ENCODE data around the gene CDKN2B-AS1.

CDKN2B-AS1 gene

DNA sequence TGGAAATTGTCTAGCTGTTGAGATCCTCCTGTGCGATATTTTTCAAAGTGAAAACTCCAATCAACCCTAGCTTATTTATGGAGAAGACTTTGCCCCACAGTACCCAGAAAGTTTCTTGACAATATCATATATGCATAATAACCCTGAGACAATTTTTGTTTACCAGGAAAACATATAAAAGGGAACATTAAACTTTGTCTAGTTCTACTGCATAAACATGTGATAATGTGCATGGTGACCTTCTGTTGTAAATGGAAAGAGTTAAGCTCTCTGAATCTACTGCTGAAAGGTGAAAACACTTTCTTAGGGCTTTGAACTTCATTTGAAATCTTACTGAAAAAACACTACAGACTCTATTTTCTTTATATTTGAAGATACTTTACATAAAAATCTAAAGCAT lies 46.8 kb downstream of the CDKN2B-AS1 start:
- Histone ChIP-seq H3K4me3 (ENCODE audit: low read depth in 1 of 5, low read length in 5 of 5) (no peak overlapping the region), H3K9ac (ENCODE audit: low read length in 5 of 5) (no peak overlapping the region), H3K27me3 (ENCODE audit: control insufficient read depth in 5 of 5, insufficient read depth in 4 of 5, low read length in 5 of 5) (no peaks in the 10 kb centered on the region), H3K36me3 (ENCODE audit: control insufficient read depth in 5 of 5, insufficient read depth in 5 of 5, low read length in 5 of 5) (no peaks in the 10 kb centered on the region), H3K9me3 (ENCODE audit: control insufficient read depth in 5 of 5, low read length in 5 of 5) (no peaks in the 10 kb centered on the region), H3K27ac (ENCODE audit: low read depth, low read length) (peak overlapping the region; percentile 87), H3K4me1 (ENCODE audit: control insufficient read depth in 5 of 5, insufficient read depth in 5 of 5, low read length in 5 of 5) (peaks cover 0 to 60% (median 26%) of the 10 kb centered on the region in 5 donors)

DNA sequence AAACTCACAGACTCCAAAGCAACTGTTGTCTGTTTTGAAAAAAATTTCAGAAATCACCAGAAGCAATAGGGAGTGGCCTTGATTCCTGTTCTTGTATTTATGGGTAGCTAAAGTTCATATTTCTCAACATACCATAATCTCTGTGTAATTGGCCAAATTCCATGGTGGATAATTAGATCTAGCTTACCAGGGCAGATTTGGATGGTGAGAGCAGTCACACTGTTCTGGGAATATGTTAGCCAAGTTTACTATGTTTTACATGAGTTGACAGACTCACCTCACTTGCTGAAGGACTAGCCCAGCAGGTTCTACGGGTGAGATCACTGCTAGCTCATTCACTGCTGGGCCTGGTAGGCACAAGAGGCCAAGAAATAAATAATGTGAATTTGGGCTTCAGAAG lies 47.2 kb downstream of the CDKN2B-AS1 start:
- Histone ChIP-seq H3K27me3 (ENCODE audit: control insufficient read depth in 5 of 5, insufficient read depth in 4 of 5, low read length in 5 of 5) (no peaks in the 10 kb centered on the region), H3K4me3 (ENCODE audit: low read depth in 1 of 5, low read length in 5 of 5) (no peak overlapping the region), H3K36me3 (ENCODE audit: control insufficient read depth in 5 of 5, insufficient read depth in 5 of 5, low read length in 5 of 5) (no peaks in the 10 kb centered on the region), H3K9ac (ENCODE audit: low read length in 5 of 5) (no peak overlapping the region), H3K4me1 (ENCODE audit: control insufficient read depth in 5 of 5, insufficient read depth in 5 of 5, low read length in 5 of 5) (peaks cover 0 to 58% (median 26%) of the 10 kb centered on the region in 5 donors), H3K9me3 (ENCODE audit: control insufficient read depth in 5 of 5, low read length in 5 of 5) (no peaks in the 10 kb centered on the region), H3K27ac (ENCODE audit: low read depth, low read length) (peak overlapping the region; percentile 87)

DNA sequence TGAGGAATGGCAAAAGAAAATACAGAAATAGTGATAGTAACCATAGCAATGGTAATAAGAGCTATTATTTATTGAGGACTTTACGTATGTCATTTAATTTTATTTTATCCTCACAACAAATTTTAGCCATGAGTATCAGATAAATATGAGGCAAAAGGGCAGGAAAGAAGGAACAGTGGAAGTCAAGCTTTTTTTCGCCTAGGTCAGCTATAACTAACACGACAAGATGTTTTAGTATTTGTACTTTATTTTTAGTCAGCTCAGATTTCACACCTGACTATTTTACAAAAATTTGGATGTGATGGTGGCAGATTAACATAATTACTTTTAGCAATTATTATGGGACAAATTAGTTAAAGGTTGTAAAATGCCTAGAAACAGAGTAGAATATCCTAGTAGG lies 49.3 kb downstream of the CDKN2B-AS1 start:
- Histone ChIP-seq H3K36me3 (ENCODE audit: control insufficient read depth in 5 of 5, insufficient read depth in 5 of 5, low read length in 5 of 5) (no peaks in the 10 kb centered on the region), H3K9me3 (ENCODE audit: control insufficient read depth in 5 of 5, low read length in 5 of 5) (no peaks in the 10 kb centered on the region), H3K4me3 (ENCODE audit: low read depth in 1 of 5, low read length in 5 of 5) (no peak overlapping the region), H3K9ac (ENCODE audit: low read length in 5 of 5) (no peak overlapping the region), H3K27me3 (ENCODE audit: control insufficient read depth in 5 of 5, insufficient read depth in 4 of 5, low read length in 5 of 5) (no peaks in the 10 kb centered on the region), H3K4me1 (ENCODE audit: control insufficient read depth in 5 of 5, insufficient read depth in 5 of 5, low read length in 5 of 5) (peaks cover 0 to 48% (median 16%) of the 10 kb centered on the region in 5 donors), H3K27ac (ENCODE audit: low read depth, low read length) (no peak overlapping the region)

DNA sequence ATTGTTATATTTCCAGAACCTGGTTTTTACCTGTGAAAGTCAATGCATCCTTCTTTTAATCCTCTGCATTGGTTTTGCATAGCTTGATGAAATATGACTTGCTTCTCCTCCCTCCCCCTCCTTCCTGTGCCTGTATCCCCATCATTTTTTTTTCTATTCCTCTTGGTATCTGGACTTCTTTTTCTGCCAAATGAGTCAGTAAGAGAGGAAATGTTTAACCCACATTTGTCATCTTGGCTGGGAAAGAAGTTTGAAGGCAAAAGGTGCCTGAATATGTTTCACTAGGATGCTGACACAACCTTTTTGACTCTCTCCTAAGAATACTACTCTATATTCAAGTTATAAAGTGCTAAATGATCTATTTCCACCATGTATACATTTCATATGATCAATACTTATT lies 50.0 kb downstream of the CDKN2B-AS1 start:
- no peaks in the 10 kb centered on the region for H3K9me3 ChIP-seq (ENCODE audit: control insufficient read depth in 5 of 5, low read length in 5 of 5)
- H3K27ac ChIP-seq (ENCODE audit: low read depth, low read length) = peak overlapping the region; percentile 44
- H3K4me1 ChIP-seq (ENCODE audit: control insufficient read depth in 5 of 5, insufficient read depth in 5 of 5, low read length in 5 of 5) = peaks cover 0 to 49% (median 14%) of the 10 kb centered on the region in 5 donors
- H3K36me3 ChIP-seq (ENCODE audit: control insufficient read depth in 5 of 5, insufficient read depth in 5 of 5, low read length in 5 of 5) = no peaks in the 10 kb centered on the region
- no peak overlapping the region for H3K4me3 ChIP-seq (ENCODE audit: low read depth in 1 of 5, low read length in 5 of 5)
- no peak overlapping the region for H3K9ac ChIP-seq (ENCODE audit: low read length in 5 of 5)
- H3K27me3 ChIP-seq (ENCODE audit: control insufficient read depth in 5 of 5, insufficient read depth in 4 of 5, low read length in 5 of 5) = no peaks in the 10 kb centered on the region

DNA sequence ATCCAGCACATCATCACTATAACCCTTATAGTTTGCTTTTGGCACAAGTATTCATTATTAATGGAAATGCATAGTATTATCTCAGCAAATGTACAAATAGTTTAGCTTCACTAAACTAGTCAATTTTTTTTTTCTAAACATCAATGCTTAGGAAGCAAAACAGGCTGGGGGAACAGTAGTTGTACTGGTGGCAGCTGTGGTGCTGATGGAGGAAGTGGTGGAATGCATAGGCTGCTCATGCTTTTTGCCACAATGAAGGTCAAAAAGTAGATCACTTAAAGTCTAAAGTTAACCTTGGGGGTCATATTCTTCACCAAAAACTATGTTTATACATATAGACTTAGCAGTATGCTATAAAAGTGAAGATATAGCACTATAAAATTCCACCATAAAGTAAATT lies 50.8 kb downstream of the CDKN2B-AS1 start:
- Histone ChIP-seq H3K9me3 (ENCODE audit: control insufficient read depth in 5 of 5, low read length in 5 of 5) (no peaks in the 10 kb centered on the region), H3K4me3 (ENCODE audit: low read depth in 1 of 5, low read length in 5 of 5) (no peak overlapping the region), H3K4me1 (ENCODE audit: control insufficient read depth in 5 of 5, insufficient read depth in 5 of 5, low read length in 5 of 5) (peaks cover 0 to 48% (median 13%) of the 10 kb centered on the region in 5 donors), H3K9ac (ENCODE audit: low read length in 5 of 5) (peak overlapping the region in 1 of 5 donors; percentile 7), H3K27ac (ENCODE audit: low read depth, low read length) (peak overlapping the region; percentile 44), H3K27me3 (ENCODE audit: control insufficient read depth in 5 of 5, insufficient read depth in 4 of 5, low read length in 5 of 5) (no peaks in the 10 kb centered on the region), H3K36me3 (ENCODE audit: control insufficient read depth in 5 of 5, insufficient read depth in 5 of 5, low read length in 5 of 5) (no peaks in the 10 kb centered on the region)

DNA sequence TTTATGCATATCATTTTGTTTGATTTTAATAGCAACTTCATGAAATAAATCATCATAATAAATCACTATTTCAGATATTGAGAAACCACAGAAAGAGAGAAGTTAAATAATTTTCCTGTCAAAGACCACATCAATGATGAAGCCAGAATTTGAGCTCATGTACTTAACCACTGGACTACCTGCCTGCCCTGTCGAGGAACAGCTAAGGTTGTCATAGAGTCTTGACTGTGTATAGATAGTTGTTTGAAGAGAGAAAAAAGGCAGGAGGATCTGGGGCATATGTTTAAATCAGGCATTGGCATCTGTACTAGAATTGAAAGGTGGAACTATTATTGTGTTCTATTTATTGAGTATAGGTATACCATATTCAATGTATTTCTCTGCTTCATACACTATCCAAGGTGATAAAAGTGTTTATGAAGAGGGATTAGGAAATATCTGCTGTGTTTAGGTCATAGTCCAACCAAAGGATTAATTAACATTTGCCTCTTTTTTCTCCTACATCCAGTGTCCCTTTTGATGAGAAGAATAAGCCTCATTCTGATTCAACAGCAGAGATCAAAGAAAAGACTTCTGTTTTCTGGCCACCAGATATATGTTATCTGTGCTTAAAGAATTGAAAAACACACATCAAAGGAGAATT lies 51.8 kb downstream of the CDKN2B-AS1 start:
- Histone ChIP-seq H3K27ac (ENCODE audit: low read depth, low read length) (peak overlapping the region; percentile 44), H3K9ac (ENCODE audit: low read length in 5 of 5) (no peak overlapping the region), H3K36me3 (ENCODE audit: control insufficient read depth in 5 of 5, insufficient read depth in 5 of 5, low read length in 5 of 5) (no peaks in the 10 kb centered on the region), H3K27me3 (ENCODE audit: control insufficient read depth in 5 of 5, insufficient read depth in 4 of 5, low read length in 5 of 5) (no peaks in the 10 kb centered on the region), H3K4me3 (ENCODE audit: low read depth in 1 of 5, low read length in 5 of 5) (no peak overlapping the region), H3K4me1 (ENCODE audit: control insufficient read depth in 5 of 5, insufficient read depth in 5 of 5, low read length in 5 of 5) (peaks cover 3 to 40% (median 13%) of the 10 kb centered on the region in 5 donors), H3K9me3 (ENCODE audit: control insufficient read depth in 5 of 5, low read length in 5 of 5) (no peaks in the 10 kb centered on the region)

DNA sequence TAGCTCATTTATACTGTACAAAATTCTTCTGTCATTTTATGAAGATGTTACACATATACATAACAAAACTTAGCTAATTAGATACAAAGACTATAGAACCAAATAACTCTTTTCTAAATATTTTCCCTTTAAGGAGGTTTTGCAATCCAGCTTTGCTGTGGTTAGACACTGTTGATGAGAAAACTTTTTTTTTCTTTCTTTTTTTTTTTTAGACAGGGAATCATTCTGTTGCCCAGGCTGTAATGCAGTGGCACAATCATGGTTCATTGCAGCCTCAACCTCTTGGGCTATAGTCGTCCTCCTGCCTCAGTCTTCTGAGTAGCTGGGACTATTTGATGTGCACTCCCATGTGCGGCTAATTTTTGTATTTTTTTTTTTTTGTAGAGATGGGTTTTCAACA lies 53.0 kb downstream of the CDKN2B-AS1 start:
- Histone ChIP-seq H3K4me3 (ENCODE audit: low read depth in 1 of 5, low read length in 5 of 5) (no peak overlapping the region), H3K27me3 (ENCODE audit: control insufficient read depth in 5 of 5, insufficient read depth in 4 of 5, low read length in 5 of 5) (no peaks in the 10 kb centered on the region), H3K4me1 (ENCODE audit: control insufficient read depth in 5 of 5, insufficient read depth in 5 of 5, low read length in 5 of 5) (peaks cover 3 to 33% (median 13%) of the 10 kb centered on the region in 5 donors), H3K9me3 (ENCODE audit: control insufficient read depth in 5 of 5, low read length in 5 of 5) (no peaks in the 10 kb centered on the region), H3K36me3 (ENCODE audit: control insufficient read depth in 5 of 5, insufficient read depth in 5 of 5, low read length in 5 of 5) (no peaks in the 10 kb centered on the region), H3K9ac (ENCODE audit: low read length in 5 of 5) (no peak overlapping the region), H3K27ac (ENCODE audit: low read depth, low read length) (peak overlapping the region; percentile 44)

DNA sequence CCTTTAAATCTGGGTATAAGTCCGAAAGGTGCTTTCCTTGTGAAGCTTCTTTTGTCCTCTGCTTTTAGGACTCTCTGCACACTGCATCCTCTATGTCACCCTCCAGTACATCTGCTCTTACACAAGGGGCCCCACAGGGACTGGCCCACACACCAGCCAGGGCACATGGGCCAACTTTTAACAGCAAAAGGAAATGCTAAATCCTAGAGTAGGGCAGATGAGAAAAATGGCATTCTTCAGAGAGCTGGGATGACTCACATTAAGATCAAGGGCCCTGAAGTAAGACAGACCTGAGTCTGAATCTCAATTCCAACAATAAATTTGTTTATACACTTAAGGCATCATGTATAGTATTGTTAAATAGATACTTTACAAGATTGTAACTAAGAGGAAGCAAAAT lies 54.8 kb downstream of the CDKN2B-AS1 start:
- Histone ChIP-seq H3K36me3 (ENCODE audit: control insufficient read depth in 5 of 5, insufficient read depth in 5 of 5, low read length in 5 of 5) (no peaks in the 10 kb centered on the region), H3K27me3 (ENCODE audit: control insufficient read depth in 5 of 5, insufficient read depth in 4 of 5, low read length in 5 of 5) (no peaks in the 10 kb centered on the region), H3K9ac (ENCODE audit: low read length in 5 of 5) (no peak overlapping the region), H3K27ac (ENCODE audit: low read depth, low read length) (peak overlapping the region; percentile 39), H3K4me3 (ENCODE audit: low read depth in 1 of 5, low read length in 5 of 5) (no peak overlapping the region), H3K4me1 (ENCODE audit: control insufficient read depth in 5 of 5, insufficient read depth in 5 of 5, low read length in 5 of 5) (peaks cover 3 to 33% (median 13%) of the 10 kb centered on the region in 5 donors), H3K9me3 (ENCODE audit: control insufficient read depth in 5 of 5, low read length in 5 of 5) (no peaks in the 10 kb centered on the region)

DNA sequence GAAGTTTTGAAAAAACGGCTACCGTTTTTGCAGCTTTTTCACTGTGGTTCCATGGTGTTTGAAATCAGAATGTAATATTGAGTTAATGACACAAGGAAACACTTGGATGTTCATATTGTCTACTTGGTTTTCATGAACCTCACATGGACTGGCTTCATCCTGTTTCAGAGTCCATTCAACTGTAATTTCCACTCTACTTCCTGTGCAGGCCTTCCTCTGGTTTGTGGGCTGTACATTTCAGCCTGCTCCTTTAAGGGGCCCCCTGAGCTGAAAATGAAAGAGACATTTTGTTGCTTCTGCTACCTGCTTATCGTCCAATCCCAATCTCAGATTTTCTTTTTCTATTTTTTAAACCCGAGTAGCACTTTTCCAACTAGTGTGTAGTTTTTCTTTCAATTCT lies 56.3 kb downstream of the CDKN2B-AS1 start:
- Histone ChIP-seq H3K9me3 (ENCODE audit: control insufficient read depth in 5 of 5, low read length in 5 of 5) (no peaks in the 10 kb centered on the region), H3K9ac (ENCODE audit: low read length in 5 of 5) (no peak overlapping the region), H3K27me3 (ENCODE audit: control insufficient read depth in 5 of 5, insufficient read depth in 4 of 5, low read length in 5 of 5) (no peaks in the 10 kb centered on the region), H3K4me3 (ENCODE audit: low read depth in 1 of 5, low read length in 5 of 5) (no peak overlapping the region), H3K27ac (ENCODE audit: low read depth, low read length) (no peak overlapping the region), H3K36me3 (ENCODE audit: control insufficient read depth in 5 of 5, insufficient read depth in 5 of 5, low read length in 5 of 5) (no peaks in the 10 kb centered on the region), H3K4me1 (ENCODE audit: control insufficient read depth in 5 of 5, insufficient read depth in 5 of 5, low read length in 5 of 5) (peaks cover 3 to 28% (median 13%) of the 10 kb centered on the region in 5 donors)

DNA sequence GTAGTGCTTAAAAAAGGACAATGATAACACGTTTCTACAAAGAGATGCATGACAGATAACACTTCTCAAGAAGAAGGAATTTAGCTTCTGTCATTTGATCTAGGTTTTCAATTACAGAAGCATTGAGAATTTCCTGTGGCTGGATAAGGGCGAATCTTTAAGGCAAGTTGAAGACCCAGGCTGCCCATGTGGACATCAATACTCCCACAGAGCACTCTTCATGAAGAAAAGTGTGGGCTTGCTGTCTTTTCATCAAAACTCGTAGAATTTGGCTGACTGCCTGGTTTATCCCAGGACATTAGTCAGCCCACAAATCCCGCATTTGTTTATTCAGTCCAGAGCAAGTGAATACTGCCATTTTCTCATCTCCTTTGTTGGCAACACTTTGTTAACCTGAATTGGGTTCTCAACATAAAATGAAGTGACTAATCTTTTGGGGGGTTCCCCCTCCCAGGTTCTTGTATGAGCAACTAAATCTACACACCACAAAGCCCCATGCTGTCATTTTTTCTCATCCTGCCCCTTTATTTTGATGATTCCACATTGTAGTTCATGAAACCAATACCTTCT lies 57.9 kb downstream of the CDKN2B-AS1 start:
- Histone ChIP-seq H3K27me3 (ENCODE audit: control insufficient read depth in 5 of 5, insufficient read depth in 4 of 5, low read length in 5 of 5) (no peaks in the 10 kb centered on the region), H3K4me3 (ENCODE audit: low read depth in 1 of 5, low read length in 5 of 5) (no peak overlapping the region), H3K4me1 (ENCODE audit: control insufficient read depth in 5 of 5, insufficient read depth in 5 of 5, low read length in 5 of 5) (peaks cover 3 to 27% (median 13%) of the 10 kb centered on the region in 5 donors), H3K9ac (ENCODE audit: low read length in 5 of 5) (no peak overlapping the region), H3K9me3 (ENCODE audit: control insufficient read depth in 5 of 5, low read length in 5 of 5) (no peaks in the 10 kb centered on the region), H3K36me3 (ENCODE audit: control insufficient read depth in 5 of 5, insufficient read depth in 5 of 5, low read length in 5 of 5) (no peaks in the 10 kb centered on the region), H3K27ac (ENCODE audit: low read depth, low read length) (no peak overlapping the region)

Data from subcutaneous abdominal adipose tissue (tissue), 5 donors.